ENCODE measurements around the gene SUGP1.
A peak's percentile ranks its signal among the peaks of the same experiment; 100 is the strongest.

Gene SUGP1

DNA sequence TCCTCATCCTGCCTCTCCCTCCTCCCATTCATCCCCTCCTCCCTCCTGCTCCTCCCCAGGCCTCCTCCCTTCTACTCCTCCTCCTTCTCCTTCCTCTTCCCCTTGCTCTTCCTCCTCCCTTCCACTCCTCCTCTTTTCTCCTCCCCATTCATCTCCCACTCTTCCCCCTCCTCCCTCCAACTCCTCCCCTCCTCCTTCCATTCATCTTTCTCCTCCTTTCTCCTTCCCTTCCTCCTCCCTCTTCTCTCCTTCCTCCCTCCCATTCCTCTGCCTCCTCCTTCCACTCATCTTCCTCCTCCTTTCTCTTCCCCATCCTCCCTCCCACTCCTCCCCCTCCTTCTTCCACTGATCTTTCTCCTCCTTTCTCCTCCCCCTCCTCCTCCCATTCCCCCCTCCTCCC is 80.6 kb downstream of the SUGP1 start:
- Histone ChIP-seq H3K36me3 (no peaks in the 10 kb centered on the region), H3K27ac (no peak overlapping the region), H3K4me1 (no peaks in the 10 kb centered on the region), H4K20me1 (no peaks in the 10 kb centered on the region), H3K4me2 (no peak overlapping the region), H3K27me3 (no peaks in the 10 kb centered on the region), H3K4me3 (no peak overlapping the region), H3K9ac (no peak overlapping the region), H3K9me3 (replicated peaks in 1 of 11) (peaks cover 18 to 26% (median 23%) of the 10 kb centered on the region in 11 experiments)
- TF ChIP-seq Cebpa-rat (IDR thresholded peaks at IDR 0.05): no peak

DNA sequence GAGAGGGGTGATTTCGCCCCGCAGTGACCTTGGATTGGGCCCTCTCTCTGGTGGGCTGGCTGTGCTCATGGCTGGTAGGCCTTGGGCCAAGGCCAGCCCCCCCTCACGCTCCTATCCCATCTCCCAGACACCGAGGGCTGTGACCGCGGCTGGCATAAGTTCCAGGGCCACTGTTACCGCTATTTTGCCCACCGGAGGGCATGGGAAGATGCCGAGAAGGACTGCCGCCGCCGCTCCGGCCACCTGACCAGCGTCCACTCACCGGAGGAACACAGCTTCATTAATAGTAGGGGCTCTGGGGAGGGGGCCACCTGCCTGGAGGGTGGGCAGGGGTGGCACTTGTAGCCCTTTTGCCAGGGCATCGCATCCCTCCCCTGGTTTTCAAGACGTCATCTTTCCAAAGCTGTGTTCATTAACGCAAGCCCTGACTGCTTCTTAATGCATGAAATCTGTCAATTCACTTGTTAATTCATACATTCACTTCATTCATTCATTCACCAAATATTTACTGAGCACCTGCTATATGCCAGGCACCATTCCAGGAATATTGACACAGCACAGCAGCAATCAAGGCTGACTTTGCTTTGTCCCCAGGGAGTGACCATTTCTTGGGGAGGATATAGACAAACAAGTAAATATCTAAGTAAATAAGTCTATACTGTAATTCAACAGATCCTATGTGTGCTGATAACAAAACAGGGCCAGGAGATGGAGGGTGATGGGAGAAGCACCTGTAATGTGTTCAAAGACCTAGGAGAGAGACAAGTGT is 82.0 kb downstream of the SUGP1 start:
- no peaks in the 10 kb centered on the region for H3K4me1 ChIP-seq
- H3K4me2 ChIP-seq: no peak overlapping the region
- H3K4me3 ChIP-seq: no peak overlapping the region
- H3K27ac ChIP-seq: no peak overlapping the region
- no peaks in the 10 kb centered on the region for H3K36me3 ChIP-seq
- no peaks in the 10 kb centered on the region for H3K27me3 ChIP-seq
- no peaks in the 10 kb centered on the region for H4K20me1 ChIP-seq
- H3K9ac ChIP-seq: no peak overlapping the region
- peaks cover 31 to 39% (median 37%) of the 10 kb centered on the region in 11 experiments for H3K9me3 ChIP-seq (replicated peaks in 1 of 11)
- no peak for TF ChIP-seq Cebpa-rat (IDR thresholded peaks at IDR 0.05)

DNA sequence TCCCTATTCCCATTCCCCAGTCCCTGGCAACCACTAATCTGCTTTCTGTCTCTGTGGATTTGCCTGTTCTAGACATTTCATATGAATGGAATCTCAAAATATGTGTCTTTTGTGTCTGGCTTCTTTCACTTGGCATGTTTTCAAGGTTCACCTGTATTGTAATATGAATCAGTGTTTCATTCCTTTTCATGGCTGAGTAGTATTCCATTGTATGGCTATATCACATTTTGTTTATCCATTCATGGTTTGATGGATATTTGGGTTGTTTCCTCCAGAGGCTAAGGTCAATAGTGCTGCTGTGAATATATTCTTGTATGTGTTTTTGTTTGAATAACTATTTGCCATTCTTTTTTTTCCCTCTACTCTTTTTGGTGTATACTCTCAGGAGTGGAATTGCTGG is 84.1 kb downstream of the SUGP1 start:
- no peak overlapping the region for H3K9ac ChIP-seq

DNA sequence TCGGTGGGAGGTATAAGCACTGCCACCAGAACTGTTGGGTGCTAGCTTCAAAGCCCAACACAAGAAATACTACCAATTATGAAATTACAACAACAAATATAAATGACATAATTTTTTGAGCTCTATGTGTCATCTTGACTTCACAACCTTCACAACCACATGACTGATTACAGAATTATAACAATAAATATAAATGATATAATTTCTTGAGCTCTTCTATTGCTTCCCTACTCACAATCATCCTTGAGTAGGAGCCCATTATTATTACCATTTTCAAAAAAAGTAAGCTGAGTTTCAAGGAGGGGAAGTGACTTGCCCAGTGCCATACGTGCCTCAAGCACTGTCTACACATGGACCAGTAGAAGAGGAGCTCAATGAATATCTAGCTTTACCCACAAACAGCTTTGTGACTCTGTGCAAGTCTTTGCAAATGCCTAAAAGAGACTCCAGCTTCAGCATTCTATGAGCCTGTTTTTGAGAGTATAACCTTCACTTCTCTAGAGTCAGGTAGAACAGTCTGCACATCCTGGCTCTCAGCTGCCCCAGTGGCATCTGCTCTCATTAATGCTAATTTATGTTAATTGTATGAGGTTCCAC is 86.0 kb downstream of the SUGP1 start:
- Histone ChIP-seq H3K4me3 (peak overlapping the region in 2 of 10 experiments; percentile 3 to 26; a peak in 2 of 20 replicates), H3K36me3 (no peaks in the 10 kb centered on the region), H3K27me3 (no peaks in the 10 kb centered on the region), H4K20me1 (no peaks in the 10 kb centered on the region), H3K4me1 (no peaks in the 10 kb centered on the region), H3K4me2 (no peak overlapping the region), H3K27ac (no peak overlapping the region), H3K9me3 (replicated peaks in 1 of 11) (peaks cover 34 to 44% (median 39%) of the 10 kb centered on the region in 11 experiments), H3K9ac (no peak overlapping the region)
- no peak for TF ChIP-seq Cebpa-rat (IDR thresholded peaks at IDR 0.05)

More for the DNA sequence above, 84.1 kb downstream of the SUGP1 start:
- Histone ChIP-seq H3K4me3 (no peak overlapping the region), H3K27me3 (no peaks in the 10 kb centered on the region), H3K9me3 (replicated peaks in 1 of 11) (peaks cover 34 to 44% (median 39%) of the 10 kb centered on the region in 11 experiments), H3K36me3 (no peaks in the 10 kb centered on the region), H3K4me2 (no peak overlapping the region), H3K4me1 (no peaks in the 10 kb centered on the region), H3K27ac (no peak overlapping the region), H4K20me1 (no peaks in the 10 kb centered on the region)
- no peak for TF ChIP-seq Cebpa-rat (IDR thresholded peaks at IDR 0.05)

DNA sequence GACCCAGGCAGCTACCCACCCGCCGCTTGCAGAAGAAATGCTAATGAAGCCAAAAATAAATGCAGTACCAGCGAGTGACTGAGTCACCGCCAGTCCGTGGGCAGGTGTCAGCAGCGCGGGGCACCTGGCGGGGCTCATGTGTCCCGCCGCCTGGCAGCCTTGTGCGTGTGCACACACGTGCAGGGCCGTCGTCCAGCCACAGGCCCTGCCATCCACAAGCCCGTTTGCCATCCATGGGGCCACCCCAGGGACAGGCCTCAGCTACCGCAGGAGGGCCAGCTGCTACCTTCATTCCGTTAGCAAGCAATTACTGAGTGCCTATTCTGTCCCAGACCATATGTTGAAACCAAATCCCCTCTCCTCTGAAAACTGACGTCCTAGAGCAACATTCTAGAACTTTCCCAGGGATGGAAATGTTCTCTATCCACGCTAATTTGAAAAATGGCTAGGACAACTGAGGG is 88.0 kb downstream of the SUGP1 start:
- Histone ChIP-seq H3K4me1 (no peaks in the 10 kb centered on the region), H3K27ac (no peak overlapping the region), H4K20me1 (no peaks in the 10 kb centered on the region; a peak in 1 of 22 replicates), H3K4me2 (no peak overlapping the region), H3K27me3 (no peaks in the 10 kb centered on the region; a peak in 1 of 22 replicates), H3K9ac (no peak overlapping the region), H3K9me3 (replicated peaks in 1 of 11) (peaks cover 34 to 44% (median 39%) of the 10 kb centered on the region in 11 experiments), H3K4me3 (no peak overlapping the region), H3K36me3 (no peaks in the 10 kb centered on the region)
- no peak for TF ChIP-seq Cebpa-rat (IDR thresholded peaks at IDR 0.05)

DNA sequence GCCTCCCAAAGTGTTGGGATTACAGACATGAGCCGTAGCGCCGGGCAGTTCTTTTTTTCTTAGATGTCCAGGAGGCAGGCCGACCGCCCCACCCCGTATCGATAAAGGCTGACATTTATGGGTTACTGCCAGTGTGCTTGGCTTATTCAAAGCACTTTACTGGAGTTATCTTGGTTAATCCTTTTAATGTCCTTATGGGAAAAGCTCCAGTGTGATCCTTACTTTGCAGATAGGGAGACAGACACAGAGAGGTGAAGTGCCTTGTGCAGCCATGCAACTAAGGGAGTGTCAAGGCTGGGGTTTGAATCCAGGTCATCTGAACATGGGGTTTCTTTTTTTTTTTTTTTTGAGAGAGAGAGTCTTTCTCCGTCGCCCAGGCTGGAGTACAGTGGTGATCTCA is 89.3 kb downstream of the SUGP1 start:
- no peak overlapping the region for H3K4me2 ChIP-seq
- no peak overlapping the region for H3K27ac ChIP-seq
- H3K27me3 ChIP-seq: no peaks in the 10 kb centered on the region; a peak in 1 of 22 replicates
- no peak overlapping the region for H3K4me3 ChIP-seq
- TF ChIP-seq Cebpa-rat (IDR thresholded peaks at IDR 0.05): no peak
- H3K9ac ChIP-seq: no peak overlapping the region
- peaks cover 27 to 32% (median 29%) of the 10 kb centered on the region in 11 experiments for H3K9me3 ChIP-seq (replicated peaks in 1 of 11)
- peaks cover 0 to 8% (median 0%) of the 10 kb centered on the region in 11 experiments; a peak in 2 of 22 replicates for H4K20me1 ChIP-seq
- no peaks in the 10 kb centered on the region for H3K4me1 ChIP-seq
- H3K36me3 ChIP-seq: no peaks in the 10 kb centered on the region

DNA sequence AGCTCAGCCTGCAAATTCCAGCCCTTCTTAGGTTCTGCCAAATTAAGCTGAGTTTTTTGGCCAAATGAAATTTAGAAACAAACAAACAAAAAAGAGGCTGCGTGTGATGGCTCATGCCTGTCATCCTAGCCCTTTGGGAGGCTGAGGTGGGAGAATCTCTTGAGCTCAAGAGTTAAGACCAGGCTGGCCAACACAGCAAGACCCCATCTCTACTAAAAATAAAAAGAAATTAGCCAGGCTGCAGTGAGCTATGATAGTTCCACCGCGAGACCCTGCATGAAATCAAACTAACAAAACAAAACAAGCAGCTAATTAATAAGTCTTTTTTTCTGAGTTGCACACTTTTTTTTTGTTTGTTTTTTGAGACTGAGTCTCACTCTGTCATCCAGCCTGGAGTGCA is 90.6 kb downstream of the SUGP1 start:
- H3K4me2 ChIP-seq: no peak overlapping the region
- no peak for TF ChIP-seq Cebpa-rat (IDR thresholded peaks at IDR 0.05)
- H4K20me1 ChIP-seq: peaks cover 0 to 8% (median 0%) of the 10 kb centered on the region in 11 experiments; a peak in 2 of 22 replicates
- no peak overlapping the region for H3K4me3 ChIP-seq
- no peak overlapping the region for H3K27ac ChIP-seq
- no peaks in the 10 kb centered on the region for H3K36me3 ChIP-seq
- no peak overlapping the region for H3K9ac ChIP-seq
- H3K9me3 ChIP-seq (replicated peaks in 1 of 11): peaks cover 14 to 19% (median 16%) of the 10 kb centered on the region in 11 experiments
- peaks cover 0 to 10% (median 9%) of the 10 kb centered on the region in 10 experiments; a peak in 11 of 20 replicates for H3K4me1 ChIP-seq
- H3K27me3 ChIP-seq: peaks cover 0 to 12% (median 10%) of the 10 kb centered on the region in 11 experiments; a peak in 19 of 22 replicates

DNA sequence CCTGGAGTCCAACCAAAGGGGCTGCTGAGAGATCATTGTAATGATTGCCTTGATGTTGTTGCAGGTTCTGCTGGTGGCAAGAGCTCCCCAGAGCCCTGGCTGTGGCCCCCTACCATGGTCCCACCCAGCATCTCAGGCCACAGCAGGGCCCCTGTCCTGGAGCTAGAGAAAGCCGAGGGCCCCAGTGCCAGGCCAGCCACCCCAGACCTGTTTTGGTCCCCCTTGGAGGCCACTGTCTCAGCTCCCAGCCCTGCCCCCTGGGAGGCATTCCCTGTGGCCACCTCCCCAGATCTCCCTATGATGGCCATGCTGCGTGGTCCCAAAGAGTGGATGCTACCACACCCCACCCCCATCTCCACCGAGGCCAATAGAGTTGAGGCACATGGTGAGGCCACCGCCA is 93.1 kb downstream of the SUGP1 start:
- no peak for TF ChIP-seq Cebpa-rat (IDR thresholded peaks at IDR 0.05)
- no peak overlapping the region for H3K4me2 ChIP-seq

DNA sequence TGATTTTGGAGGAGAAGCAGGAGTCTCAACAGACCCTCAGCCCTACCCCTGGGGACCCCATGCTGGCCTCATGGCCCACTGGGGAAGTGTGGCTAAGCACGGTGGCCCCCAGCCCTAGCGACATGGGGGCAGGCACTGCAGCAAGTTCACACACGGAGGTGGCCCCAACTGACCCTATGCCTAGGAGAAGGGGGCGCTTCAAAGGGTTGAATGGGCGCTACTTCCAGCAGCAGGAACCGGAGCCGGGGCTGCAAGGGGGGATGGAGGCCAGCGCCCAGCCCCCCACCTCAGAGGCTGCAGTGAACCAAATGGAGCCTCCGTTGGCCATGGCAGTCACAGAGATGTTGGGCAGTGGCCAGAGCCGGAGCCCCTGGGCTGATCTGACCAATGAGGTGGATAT is 93.6 kb downstream of the SUGP1 start:
- H3K4me2 ChIP-seq: no peak overlapping the region
- no peaks in the 10 kb centered on the region for H3K36me3 ChIP-seq
- no peak overlapping the region for H3K9ac ChIP-seq
- H3K9me3 ChIP-seq (replicated peaks in 1 of 11): no peaks in the 10 kb centered on the region
- H3K27ac ChIP-seq: no peak overlapping the region
- H3K27me3 ChIP-seq: peaks cover 0 to 22% (median 20%) of the 10 kb centered on the region in 11 experiments; a peak in 20 of 22 replicates
- H3K4me3 ChIP-seq: no peak overlapping the region
- peaks cover 0 to 8% (median 0%) of the 10 kb centered on the region in 11 experiments; a peak in 3 of 22 replicates for H4K20me1 ChIP-seq
- TF ChIP-seq Cebpa-rat (IDR thresholded peaks at IDR 0.05): no peak
- peaks cover 0 to 12% (median 9%) of the 10 kb centered on the region in 10 experiments; a peak in 11 of 20 replicates for H3K4me1 ChIP-seq

More for the DNA sequence above, 93.1 kb downstream of the SUGP1 start:
- Histone ChIP-seq H3K27ac (no peak overlapping the region), H3K36me3 (no peaks in the 10 kb centered on the region), H4K20me1 (peaks cover 0 to 8% (median 0%) of the 10 kb centered on the region in 11 experiments; a peak in 3 of 22 replicates), H3K9ac (no peak overlapping the region), H3K4me1 (peaks cover 0 to 12% (median 9%) of the 10 kb centered on the region in 10 experiments; a peak in 11 of 20 replicates), H3K27me3 (peaks cover 0 to 22% (median 20%) of the 10 kb centered on the region in 11 experiments; a peak in 20 of 22 replicates), H3K4me3 (no peak overlapping the region), H3K9me3 (replicated peaks in 1 of 11) (no peaks in the 10 kb centered on the region)
